Common myeloid progenitor, CD34-positive (primary cell): ENCODE measurements around the gene ABAT.
"Not testable (repeated sequence)": the region's sequence is repeated elsewhere in the genome, so short reads cannot be mapped to it uniquely, and the experiment has no call there.

Experiments used
- CTCF ChIA-PET: fragments of 350-600 bp; sonication (Branson Sonifier 250); formaldehyde crosslinking; loops from one replicate; lab custom pipeline; 2021; ENCODE audit warnings: antibody characterized with exemption; lab: Charles Lee
- POLR2A ChIA-PET: fragments of 350-600 bp; sonication (Branson Sonifier 250); formaldehyde crosslinking; loops from one replicate; lab custom pipeline; 2021; ENCODE audit warnings: antibody characterized with exemption; lab: Charles Lee
- DNase-seq, 3 donors: peaks; one replicate each; pipeline versions ENCODE4 v3.0.0 to v3.0.0-alpha.2; 2013
- H3K27ac ChIP-seq, 2 experiments: 1 replicate in 1 of 2; 2 replicates in 1 of 2; pipeline ENCODE4 v1.7.0; 2013; ENCODE audit warnings: inconsistent platforms in 2 of 2, low read length in 2 of 2, mild to moderate bottlenecking in 2 of 2, low read depth in 1 of 2, moderate library complexity in 1 of 2; ENCODE audit not compliant: severe bottlenecking in 2 of 2, insufficient read depth in 1 of 2, poor library complexity in 1 of 2
- H3K27me3 ChIP-seq, 5 experiments: replicated peaks in 2 of 5; 1 replicate in 3 of 5; 2 replicates in 2 of 5; pipeline versions ENCODE4 v1.6.1 to v1.7.0; 2013; ENCODE audit warnings: low read length in 4 of 5, mild to moderate bottlenecking in 2 of 5, moderate library complexity in 2 of 5, inconsistent platforms in 1 of 5; ENCODE audit not compliant: insufficient read depth in 5 of 5, control insufficient read depth in 4 of 5
- H3K36me3 ChIP-seq, 4 experiments: 1 replicate in 2 of 4; 2 replicates in 2 of 4; pipeline versions ENCODE4 v1.6.1 to v1.7.0; 2013; ENCODE audit warnings: low read length in 3 of 4, control low read depth in 1 of 4, mild to moderate bottlenecking in 1 of 4; ENCODE audit not compliant: control insufficient read depth in 4 of 4, insufficient read depth in 4 of 4
- H3K4me1 ChIP-seq, 4 experiments: 1 replicate in 3 of 4; 2 replicates in 1 of 4; pipeline versions ENCODE4 v1.6.1 to v1.7.1; 2013; ENCODE audit warnings: low read length in 3 of 4, mild to moderate bottlenecking in 3 of 4, control low read depth in 1 of 4, inconsistent platforms in 1 of 4, moderate library complexity in 1 of 4; ENCODE audit not compliant: control insufficient read depth in 4 of 4, insufficient read depth in 4 of 4; ENCODE audit errors: control extremely low read depth in 1 of 4
- H3K4me3 ChIP-seq, 7 experiments: 1 replicate in 4 of 7; 2 replicates in 3 of 7; pipeline versions ENCODE4 v1.5.1 to v1.7.0; 2013; ENCODE audit warnings: mild to moderate bottlenecking in 7 of 7, low read length in 6 of 7, moderate library complexity in 6 of 7, inconsistent platforms in 2 of 7, low read depth in 2 of 7, control low read depth in 1 of 7; ENCODE audit not compliant: insufficient read depth in 4 of 7, control insufficient read depth in 1 of 7; ENCODE audit errors: extremely low read depth in 1 of 7
- H3K9me3 ChIP-seq, 5 experiments: 1 replicate in 4 of 5; 2 replicates in 1 of 5; pipeline versions ENCODE4 v1.6.1 to v1.7.1; 2013; ENCODE audit warnings: low read length in 4 of 5, mild to moderate bottlenecking in 2 of 5, inconsistent platforms in 1 of 5, low read depth in 1 of 5, moderate library complexity in 1 of 5; ENCODE audit not compliant: control insufficient read depth in 4 of 5, insufficient read depth in 2 of 5; ENCODE audit errors: control extremely low read depth in 1 of 5
- WGBS: methylation state at CpG from one replicate; pipeline ENCODE4 v1.1.5; 2013; ENCODE audit not compliant: insufficient coverage; 5-methylcytosine and 5-hydroxymethylcytosine counted together

Gene ABAT

GRCh38 chr16:8798174-8798527, 123.7 kb downstream of the ABAT start:
- Histone ChIP-seq H3K36me3 (peaks cover 3 to 18% (median 13%) of the 10 kb centered on the region in 4 experiments), H3K27me3 (no peaks in the 10 kb centered on the region), H3K9me3 (no peaks in the 10 kb centered on the region), H3K4me1 (peaks cover 15 to 30% (median 26%) of the 10 kb centered on the region in 4 experiments), H3K27ac (peak overlapping the region; percentile 68 to 91), H3K4me3 (peak overlapping the region in 6 of 7 experiments; percentile 57 to 90 (median 82))
- ChIA-PET POLR2A (interaction anchor here (0.9 to 1.1 kb wide), 2 partner anchors 9 to 82 kb away, joined by 4 to 5 read pairs; no protein-coding TSS in a partner anchor), CTCF (interaction anchor here (1.1 to 1.3 kb wide), 3 partner anchors 9 to 124 kb away, joined by 3 read pairs; partner anchors contain the start of gene ABAT)
- no peak for DNase-seq
- WGBS, result 0% methylated on average over 4 of the region's 6 CpGs

DNA sequence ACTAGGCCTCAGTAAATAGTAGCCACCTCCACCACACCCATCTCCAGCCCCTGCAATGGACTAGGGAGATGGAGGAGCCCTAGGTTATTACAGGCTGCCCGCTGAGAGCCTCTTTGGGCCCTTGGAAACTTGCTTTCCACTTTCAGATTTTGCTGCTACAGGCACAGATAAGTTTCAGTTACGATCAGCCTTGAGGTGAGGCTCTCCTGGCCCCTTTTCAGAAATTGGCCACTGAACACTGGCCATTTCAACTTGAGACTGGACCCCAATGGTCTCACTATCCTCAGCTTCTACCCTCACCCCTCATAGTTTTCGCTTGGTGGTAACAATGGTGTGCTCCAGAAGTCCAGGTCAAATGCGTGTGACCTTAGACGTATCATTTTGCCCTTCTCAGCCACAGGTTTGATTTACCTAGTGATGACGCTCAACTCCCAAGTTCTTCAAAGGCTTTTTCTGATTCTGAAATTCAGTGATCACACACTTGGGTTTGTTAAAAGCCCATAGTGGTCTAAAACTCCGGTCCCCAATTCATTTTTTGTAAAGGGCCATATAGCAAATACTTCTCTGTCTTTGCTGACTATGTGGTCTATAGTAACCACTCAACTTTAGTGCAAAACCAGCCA, 124.2 kb downstream of the ABAT start:
- POLR2A ChIA-PET, result interaction anchor here (0.9 to 1.1 kb wide), 2 partner anchors 9 to 81 kb away, joined by 4 to 5 read pairs; no protein-coding TSS in a partner anchor
- 84% methylated on average over 6 of the region's 7 CpGs for WGBS
- H3K4me3 ChIP-seq, result peak overlapping the region in 6 of 7 experiments; percentile 16 to 90 (median 82)
- peak overlapping the region; percentile 68 to 91 for H3K27ac ChIP-seq
- H3K36me3 ChIP-seq, result peaks cover 5 to 23% (median 16%) of the 10 kb centered on the region in 4 experiments
- CTCF ChIA-PET, result interaction anchor here (1.0 to 1.3 kb wide), 3 partner anchors 8 to 142 kb away, joined by 3 read pairs; partner anchors contain the start of gene ABAT
- peaks cover 15 to 30% (median 26%) of the 10 kb centered on the region in 4 experiments for H3K4me1 ChIP-seq
- no peaks in the 10 kb centered on the region for H3K9me3 ChIP-seq
- no peak for DNase-seq
- no peaks in the 10 kb centered on the region for H3K27me3 ChIP-seq

DNA sequence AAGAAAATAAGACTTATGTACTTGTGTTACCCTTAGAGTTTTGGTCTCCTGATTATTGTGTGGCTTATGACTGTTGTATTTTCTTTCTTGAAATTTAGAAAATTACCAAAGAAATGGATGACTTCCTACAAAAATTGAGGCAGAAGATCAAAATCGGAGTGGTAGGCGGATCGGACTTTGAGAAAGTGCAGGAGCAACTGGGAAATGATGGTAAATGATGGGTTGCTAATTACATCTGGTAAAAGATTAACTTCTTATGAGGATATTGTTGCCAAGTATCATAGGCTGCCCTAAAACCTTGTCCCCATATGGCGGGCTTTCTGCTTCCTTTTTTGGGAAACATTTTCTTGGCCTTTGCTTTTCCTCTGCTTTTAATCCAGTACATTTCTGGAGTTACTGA, 127.3 kb downstream of the ABAT start:
- 100% methylated on average over 4 of the region's 4 CpGs for WGBS
- Histone ChIP-seq H3K27me3 (no peaks in the 10 kb centered on the region), H3K36me3 (peaks cover 7 to 45% (median 31%) of the 10 kb centered on the region in 4 experiments), H3K27ac (no peak overlapping the region), H3K4me1 (peaks cover 12 to 23% (median 22%) of the 10 kb centered on the region in 4 experiments), H3K4me3 (no peak overlapping the region), H3K9me3 (no peaks in the 10 kb centered on the region)
- POLR2A ChIA-PET, result no interaction called here
- CTCF ChIA-PET, result interaction anchor here (1.3 to 1.7 kb wide), 2 partner anchors 8 to 10 kb away, joined by 3 to 5 read pairs; no protein-coding TSS in a partner anchor
- DNase-seq, result no peak

DNA sequence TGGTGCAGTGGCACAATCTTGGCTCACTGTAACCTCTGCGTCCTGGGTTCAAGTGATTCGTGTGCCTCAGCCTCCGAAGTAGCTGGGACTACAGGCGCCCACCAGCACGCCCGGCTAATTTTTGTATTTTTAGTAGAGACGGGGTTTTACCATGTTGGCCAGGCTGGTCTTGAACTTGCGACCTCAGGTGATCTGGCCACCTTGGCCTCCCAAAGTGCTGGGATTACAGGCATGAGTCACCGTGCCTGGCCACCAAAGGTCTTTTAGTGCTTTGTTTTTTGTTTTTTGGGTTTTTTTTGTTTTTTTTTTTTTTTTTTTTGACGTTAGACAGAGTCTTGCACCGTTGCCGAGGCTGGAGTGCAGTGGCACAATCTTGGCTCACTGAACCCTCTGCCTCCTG, 129.3 kb downstream of the ABAT start:
- H3K27ac ChIP-seq, POLR2A ChIA-PET, DNase-seq, H3K9me3 ChIP-seq, H3K27me3 ChIP-seq, CTCF ChIA-PET, H3K4me3 ChIP-seq, H3K4me1 ChIP-seq: not testable (repeated sequence)
- peaks cover 9 to 65% (median 47%) of the 10 kb centered on the region in 4 experiments for H3K36me3 ChIP-seq
- WGBS, result 98% methylated on average over 8 of the region's 12 CpGs

DNA sequence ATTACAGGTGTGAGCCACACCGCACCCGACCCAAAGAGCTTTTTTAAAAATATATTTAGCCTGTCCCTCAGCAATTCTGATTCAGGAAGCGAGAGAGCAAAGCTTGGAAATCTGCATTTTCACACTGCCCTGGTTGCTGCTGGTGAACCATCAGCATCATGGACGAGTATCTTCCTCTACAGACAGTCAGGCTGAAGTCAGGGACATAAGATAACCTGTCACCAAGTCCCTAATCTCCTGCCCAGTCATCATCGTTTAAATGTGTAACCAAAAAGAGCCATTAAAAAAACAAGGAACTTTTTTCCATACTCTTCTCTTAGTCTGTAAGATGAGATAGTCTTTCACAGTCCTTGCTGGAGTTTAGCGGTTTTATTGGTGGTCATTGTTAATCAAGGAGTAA, 129.9 kb downstream of the ABAT start:
- Histone ChIP-seq H3K9me3 (no peaks in the 10 kb centered on the region), H3K36me3 (peaks cover 9 to 70% (median 52%) of the 10 kb centered on the region in 4 experiments), H3K27ac (no peak overlapping the region), H3K4me1 (peaks cover 0 to 3% (median 2%) of the 10 kb centered on the region in 4 experiments), H3K4me3 (no peak overlapping the region), H3K27me3 (no peaks in the 10 kb centered on the region)
- ChIA-PET POLR2A (no interaction called here), CTCF (no interaction called here)
- 93% methylated on average over 4 of the region's 6 CpGs for WGBS
- no peak for DNase-seq

DNA sequence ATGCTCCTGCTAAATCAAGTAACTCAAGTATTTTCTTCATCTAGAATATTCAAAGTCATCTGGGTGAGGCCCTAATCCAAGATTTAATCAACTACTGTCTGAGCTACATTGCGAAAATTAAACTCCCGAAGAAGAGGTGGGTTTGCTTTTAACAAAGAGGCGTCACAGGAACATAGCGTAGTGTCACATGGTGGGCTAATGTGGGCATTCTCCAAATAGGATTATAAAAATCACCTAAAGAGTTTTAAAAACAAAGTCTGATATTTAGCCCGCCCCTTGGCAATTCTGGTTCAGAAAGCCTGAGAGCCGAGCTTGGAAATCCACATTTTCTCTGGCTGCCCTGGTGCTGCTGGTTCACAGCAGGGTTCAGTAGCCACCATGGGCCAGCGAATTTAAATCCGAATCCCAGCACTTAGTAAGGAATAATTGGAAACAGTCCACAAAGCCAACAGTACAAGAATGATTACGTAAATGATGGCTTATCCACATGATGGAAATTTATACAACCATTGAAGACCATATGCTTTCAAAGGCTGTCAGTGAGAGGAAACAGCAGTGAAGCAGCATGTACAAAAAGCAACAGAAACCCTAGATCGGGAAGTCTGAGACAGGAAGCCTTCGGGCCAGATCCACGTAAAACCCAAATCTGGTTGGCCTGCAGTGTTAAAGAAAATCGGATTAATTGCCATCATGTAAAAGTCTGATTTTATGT, 132.0 kb downstream of the ABAT start:
- H3K4me1 ChIP-seq, result no peaks in the 10 kb centered on the region
- H3K9me3 ChIP-seq, result no peaks in the 10 kb centered on the region
- ChIA-PET CTCF (interaction anchor here (0.7 to 1.2 kb wide), 2 partner anchors 8 to 14 kb away, joined by 3 read pairs; no protein-coding TSS in a partner anchor), POLR2A (interaction anchor here (1.0 kb wide), 1 partner anchor 8 kb away, joined by 4 read pairs; the partner anchor contains the start of gene PMM2)
- H3K27me3 ChIP-seq, result no peaks in the 10 kb centered on the region
- peaks cover 9 to 84% (median 61%) of the 10 kb centered on the region in 4 experiments for H3K36me3 ChIP-seq
- no peak for DNase-seq
- 94% methylated on average over 12 of the region's 13 CpGs for WGBS
- no peak overlapping the region for H3K27ac ChIP-seq
- H3K4me3 ChIP-seq, result no peak overlapping the region
